Measurements from ENCODE around the gene TSPAN1.

- TF ChIP-seq, protein P1, sequence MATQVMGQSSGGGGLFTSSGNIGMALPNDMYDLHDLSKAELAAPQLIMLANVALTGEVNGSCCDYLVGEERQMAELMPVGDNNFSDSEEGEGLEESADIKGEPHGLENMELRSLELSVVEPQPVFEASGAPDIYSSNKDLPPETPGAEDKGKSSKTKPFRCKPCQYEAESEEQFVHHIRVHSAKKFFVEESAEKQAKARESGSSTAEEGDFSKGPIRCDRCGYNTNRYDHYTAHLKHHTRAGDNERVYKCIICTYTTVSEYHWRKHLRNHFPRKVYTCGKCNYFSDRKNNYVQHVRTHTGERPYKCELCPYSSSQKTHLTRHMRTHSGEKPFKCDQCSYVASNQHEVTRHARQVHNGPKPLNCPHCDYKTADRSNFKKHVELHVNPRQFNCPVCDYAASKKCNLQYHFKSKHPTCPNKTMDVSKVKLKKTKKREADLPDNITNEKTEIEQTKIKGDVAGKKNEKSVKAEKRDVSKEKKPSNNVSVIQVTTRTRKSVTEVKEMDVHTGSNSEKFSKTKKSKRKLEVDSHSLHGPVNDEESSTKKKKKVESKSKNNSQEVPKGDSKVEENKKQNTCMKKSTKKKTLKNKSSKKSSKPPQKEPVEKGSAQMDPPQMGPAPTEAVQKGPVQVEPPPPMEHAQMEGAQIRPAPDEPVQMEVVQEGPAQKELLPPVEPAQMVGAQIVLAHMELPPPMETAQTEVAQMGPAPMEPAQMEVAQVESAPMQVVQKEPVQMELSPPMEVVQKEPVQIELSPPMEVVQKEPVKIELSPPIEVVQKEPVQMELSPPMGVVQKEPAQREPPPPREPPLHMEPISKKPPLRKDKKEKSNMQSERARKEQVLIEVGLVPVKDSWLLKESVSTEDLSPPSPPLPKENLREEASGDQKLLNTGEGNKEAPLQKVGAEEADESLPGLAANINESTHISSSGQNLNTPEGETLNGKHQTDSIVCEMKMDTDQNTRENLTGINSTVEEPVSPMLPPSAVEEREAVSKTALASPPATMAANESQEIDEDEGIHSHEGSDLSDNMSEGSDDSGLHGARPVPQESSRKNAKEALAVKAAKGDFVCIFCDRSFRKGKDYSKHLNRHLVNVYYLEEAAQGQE (IDR thresholded peaks at IDR 0.05; ENCODE audit: insufficient read depth in 1 of 2, low read depth in 2 of 2, low read length in 2 of 2): no peak
- TF ChIP-seq POLR2AphosphoS5 (IDR thresholded peaks at IDR 0.05; ENCODE audit: low read depth, low read length) (no peak), SIN3A (IDR thresholded peaks at IDR 0.05; ENCODE audit: borderline replicate concordance, insufficient read depth, low read length) (no peak)
Observed at GRCh38 chr1:46192171-46192570, 17.3 kb downstream of the TSPAN1 start.
